A673 (cell line): ENCODE measurements around the gene GALNT4. TPM values are rescaled to one million over a fixed set of nuclear protein-coding genes. Genes with fewer than 3 reads are reported as not detected.

Experiments
- BruUV-seq: library from RNA; stranded (reverse); fragments of 400-500 nt; replicated peaks from 2 replicates; lab custom pipeline; 2021; lab: Mats Ljungman, UMichigan
- CTCF ChIA-PET: fragments of 300-600 bp; sonication (Branson Sonifier 250); formaldehyde crosslinking; loops from one replicate; lab custom pipeline; 2022; ENCODE audit warnings: antibody characterized with exemption; lab: Charles Lee
- POLR2A ChIA-PET: fragments of 300-600 bp; sonication (Branson Sonifier 250); formaldehyde crosslinking; loops from one replicate; lab custom pipeline; 2022; ENCODE audit warnings: antibody characterized with exemption; ENCODE audit not compliant: low non-redundant PET; lab: Charles Lee
- DNase-seq: peaks from one replicate; pipeline ENCODE4 v3.0.0-alpha.2; 2015; ENCODE audit warnings: low spot score
- H3K27ac ChIP-seq: fragments of 200-600 bp; sonication (generic); 2 replicates; pipeline ENCODE4 v1.5.1; 2016; ENCODE audit warnings: mixed run types, low read depth, mild to moderate bottlenecking, mixed read lengths, antibody characterized with exemption, low read length; ENCODE audit not compliant: poor library complexity, severe bottlenecking
- H3K27me3 ChIP-seq: fragments of 200-600 bp; sonication (generic); replicated peaks from 2 replicates; pipeline ENCODE4 v1.6.1; 2017; ENCODE audit warnings: mixed run types, low read depth, mild to moderate bottlenecking, mixed read lengths, antibody characterized with exemption, low read length; ENCODE audit not compliant: insufficient read depth, poor library complexity
- H3K36me3 ChIP-seq: fragments of 200-600 bp; sonication (generic); 2 replicates; pipeline ENCODE4 v1.6.1; 2016; ENCODE audit warnings: mixed run types, mild to moderate bottlenecking, mixed read lengths, antibody characterized with exemption, low read length; ENCODE audit not compliant: insufficient read depth, poor library complexity, severe bottlenecking
- H3K4me1 ChIP-seq: fragments of 200-600 bp; sonication (generic); 2 replicates; pipeline ENCODE4 v1.6.1; 2017; ENCODE audit warnings: mixed run types, mild to moderate bottlenecking, mixed read lengths, antibody characterized with exemption, low read length; ENCODE audit not compliant: insufficient read depth, poor library complexity, severe bottlenecking
- H3K4me3 ChIP-seq: fragments of 200-600 bp; sonication (generic); 2 replicates; pipeline ENCODE4 v1.5.1; 2016; ENCODE audit warnings: low read depth, mixed run types, mild to moderate bottlenecking, mixed read lengths, low read length; ENCODE audit not compliant: poor library complexity, severe bottlenecking
- H3K9me3 ChIP-seq: fragments of 200-600 bp; sonication (generic); 2 replicates; pipeline ENCODE4 v1.6.1; 2016; ENCODE audit warnings: mixed run types, low read depth, mild to moderate bottlenecking, mixed read lengths, antibody characterized with exemption, low read length; ENCODE audit not compliant: poor library complexity, severe bottlenecking
- EZH2 ChIP-seq: fragments of 200-600 bp; sonication (generic); IDR thresholded peaks from 2 replicates; pipeline ENCODE4 v1.6.1; 2017; ENCODE audit warnings: borderline replicate concordance, low read depth, mild to moderate bottlenecking, mixed read lengths, antibody characterized with exemption, low read length; ENCODE audit not compliant: poor library complexity, severe bottlenecking
- intact Hi-C: fragments of 100-400 bp; cut with micrococcal nuclease; formaldehyde crosslinking; loops from one replicate; pipeline ENCODE4 v1.10.0; 2022; ENCODE audit not compliant: unreplicated experiment
- total RNA-seq: library from RNA; stranded (reverse); gene quantifications from 2 replicates; pipeline ENCODE4 v1.2.3, GENCODE V29; 2021
- TF ChIP-seq, protein P1 (sequence below): fragments of 300-800, 200-600 bp; sonication (generic); conservative IDR thresholded peaks from 2 replicates; pipeline ENCODE4 v1.5.1; 2017; ENCODE audit warnings: low read depth, mild to moderate bottlenecking, antibody characterized with exemption, low read length, moderate library complexity, mixed read lengths

The GALNT4 gene
- total RNA-seq, 1 experiment from 2014 or later = 14.3 TPM

DNA sequence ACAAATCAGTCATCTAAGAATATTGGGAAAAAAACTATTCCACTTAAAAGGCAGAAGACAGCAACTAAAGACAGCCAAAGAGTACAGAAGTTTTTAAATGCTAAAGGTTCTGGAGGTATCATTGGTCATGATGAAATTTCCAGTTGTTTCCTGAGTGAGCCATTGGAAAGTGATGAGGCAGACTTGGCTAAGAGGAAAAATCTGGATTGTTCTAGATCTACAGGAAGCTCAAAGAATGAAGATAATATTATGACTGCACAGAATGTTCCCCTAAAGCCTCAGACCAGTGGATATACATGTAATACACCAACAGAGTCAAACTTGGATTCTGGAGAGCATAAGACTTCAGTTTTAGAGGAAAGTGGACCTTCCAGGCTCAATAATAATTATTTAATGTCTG, 22.8 kb downstream of the GALNT4 start:
- Histone ChIP-seq H3K9me3 (no peaks in the 10 kb centered on the region), H3K36me3 (no peaks in the 10 kb centered on the region), H3K27me3 (no peaks in the 10 kb centered on the region), H3K27ac (no peak overlapping the region), H3K4me1 (no peaks in the 10 kb centered on the region), H3K4me3 (no peak overlapping the region)
- TF ChIP-seq EZH2 = no peak
- TF ChIP-seq, protein P1, sequence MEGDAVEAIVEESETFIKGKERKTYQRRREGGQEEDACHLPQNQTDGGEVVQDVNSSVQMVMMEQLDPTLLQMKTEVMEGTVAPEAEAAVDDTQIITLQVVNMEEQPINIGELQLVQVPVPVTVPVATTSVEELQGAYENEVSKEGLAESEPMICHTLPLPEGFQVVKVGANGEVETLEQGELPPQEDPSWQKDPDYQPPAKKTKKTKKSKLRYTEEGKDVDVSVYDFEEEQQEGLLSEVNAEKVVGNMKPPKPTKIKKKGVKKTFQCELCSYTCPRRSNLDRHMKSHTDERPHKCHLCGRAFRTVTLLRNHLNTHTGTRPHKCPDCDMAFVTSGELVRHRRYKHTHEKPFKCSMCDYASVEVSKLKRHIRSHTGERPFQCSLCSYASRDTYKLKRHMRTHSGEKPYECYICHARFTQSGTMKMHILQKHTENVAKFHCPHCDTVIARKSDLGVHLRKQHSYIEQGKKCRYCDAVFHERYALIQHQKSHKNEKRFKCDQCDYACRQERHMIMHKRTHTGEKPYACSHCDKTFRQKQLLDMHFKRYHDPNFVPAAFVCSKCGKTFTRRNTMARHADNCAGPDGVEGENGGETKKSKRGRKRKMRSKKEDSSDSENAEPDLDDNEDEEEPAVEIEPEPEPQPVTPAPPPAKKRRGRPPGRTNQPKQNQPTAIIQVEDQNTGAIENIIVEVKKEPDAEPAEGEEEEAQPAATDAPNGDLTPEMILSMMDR = no peak
- intact Hi-C loops = no loop called here
- ChIA-PET CTCF (no interaction called here), POLR2A (no interaction called here)
- no peak for DNase-seq
- BruUV-seq = no TSS peak

DNA sequence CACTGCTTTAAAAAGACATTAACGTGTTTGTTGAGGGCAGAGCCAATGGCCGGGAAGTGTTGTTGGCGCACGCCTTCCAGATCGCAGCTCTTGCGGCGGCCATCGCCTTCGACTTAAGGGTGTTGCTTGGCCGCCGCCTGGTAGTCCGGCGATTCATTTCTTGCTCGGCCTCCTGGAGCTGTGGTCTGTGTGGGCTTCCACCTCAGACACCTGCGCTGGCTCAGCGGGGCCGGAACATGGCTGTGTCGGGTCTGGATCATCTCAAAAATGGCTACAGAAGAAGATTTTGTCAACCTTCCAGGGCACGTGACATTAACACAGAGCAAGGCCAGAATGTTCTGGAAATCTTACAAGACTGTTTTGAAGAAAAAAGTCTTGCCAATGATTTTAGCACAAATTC, 24.7 kb downstream of the GALNT4 start:
- Histone ChIP-seq H3K4me3 (no peak overlapping the region), H3K36me3 (no peaks in the 10 kb centered on the region), H3K27ac (no peak overlapping the region), H3K9me3 (no peaks in the 10 kb centered on the region), H3K4me1 (no peaks in the 10 kb centered on the region), H3K27me3 (no peaks in the 10 kb centered on the region)
- no peak for TF ChIP-seq EZH2
- TF ChIP-seq, protein P1 = no peak
- intact Hi-C loops = no loop called here
- BruUV-seq = no TSS peak
- DNase-seq = no peak
- POLR2A ChIA-PET = no interaction called here
- CTCF ChIA-PET = no interaction called here

DNA sequence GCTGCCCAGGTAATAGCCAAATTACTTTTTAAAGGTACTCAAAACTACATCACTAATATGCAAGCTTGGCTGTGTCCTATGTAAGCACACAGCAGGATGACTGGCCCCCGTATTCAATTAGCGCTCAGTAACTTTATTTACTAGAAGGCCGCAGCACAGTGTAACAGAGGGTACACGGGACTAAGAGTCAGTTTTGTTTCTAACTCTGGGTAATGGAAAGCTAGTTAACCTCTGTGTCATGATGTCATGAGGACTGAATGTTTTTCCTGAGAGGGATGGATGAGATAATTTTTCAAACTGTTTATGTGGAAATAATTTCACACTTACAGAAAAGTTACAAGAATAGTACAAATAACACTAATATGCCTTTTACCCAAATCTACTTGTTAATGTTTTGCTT, 27.1 kb downstream of the GALNT4 start:
- POLR2A ChIA-PET = interaction anchor here (0.7 kb wide), 1 partner anchor 10 kb away, joined by 3 read pairs; no protein-coding TSS in a partner anchor
- H3K27ac ChIP-seq = no peak overlapping the region
- H3K36me3 ChIP-seq = no peaks in the 10 kb centered on the region
- CTCF ChIA-PET = no interaction called here
- H3K9me3 ChIP-seq = no peaks in the 10 kb centered on the region
- no TSS peak for BruUV-seq
- H3K4me3 ChIP-seq = no peak overlapping the region
- no peak for TF ChIP-seq EZH2
- TF ChIP-seq, protein P1 = no peak
- H3K27me3 ChIP-seq = no peaks in the 10 kb centered on the region
- intact Hi-C loops = no loop called here
- DNase-seq = no peak
- H3K4me1 ChIP-seq = no peaks in the 10 kb centered on the region
